Neural progenitor cell (in vitro differentiated cells): ENCODE data around the gene ZFPM1.

Source experiments
- EZH2 ChIP-seq: fragments of 200-600 bp; sonication (generic); IDR thresholded peaks from 2 replicates; pipeline ENCODE4 v1.6.1; 2017; ENCODE audit warnings: antibody characterized with exemption, mild to moderate bottlenecking, moderate library complexity
- EZH2phosphoT487 ChIP-seq: fragments of 200-600 bp; sonication (generic); IDR thresholded peaks from 2 replicates; pipeline ENCODE4 v1.6.1; 2017; ENCODE audit warnings: antibody characterized with exemption
- TF ChIP-seq, protein P1 (sequence below): fragments of 200-600 bp; sonication (generic); IDR thresholded peaks from 2 replicates; pipeline ENCODE4 v1.5.1; 2017; ENCODE audit warnings: antibody characterized with exemption, mild to moderate bottlenecking

DNA sequence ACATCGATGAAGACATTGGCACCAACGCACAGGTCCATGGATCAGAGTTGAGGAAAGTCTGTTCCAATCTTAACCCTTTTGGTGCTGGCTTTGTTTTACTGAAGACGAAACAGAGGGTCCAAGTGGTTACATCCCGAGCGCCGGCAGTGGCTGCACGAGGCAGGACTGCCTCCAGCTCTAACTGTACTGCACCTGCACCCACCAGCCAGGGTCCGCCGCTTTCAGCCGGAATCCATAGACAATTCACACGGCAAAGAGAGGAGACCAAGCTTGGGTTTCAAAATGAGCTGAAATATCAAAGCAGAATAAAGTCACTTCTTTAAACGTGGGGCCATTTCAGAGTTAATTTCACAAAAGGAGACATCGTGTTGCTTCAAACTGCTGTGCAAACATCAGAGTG lies 95.9 kb downstream of the ZFPM1 start:
- TF ChIP-seq, protein P1, sequence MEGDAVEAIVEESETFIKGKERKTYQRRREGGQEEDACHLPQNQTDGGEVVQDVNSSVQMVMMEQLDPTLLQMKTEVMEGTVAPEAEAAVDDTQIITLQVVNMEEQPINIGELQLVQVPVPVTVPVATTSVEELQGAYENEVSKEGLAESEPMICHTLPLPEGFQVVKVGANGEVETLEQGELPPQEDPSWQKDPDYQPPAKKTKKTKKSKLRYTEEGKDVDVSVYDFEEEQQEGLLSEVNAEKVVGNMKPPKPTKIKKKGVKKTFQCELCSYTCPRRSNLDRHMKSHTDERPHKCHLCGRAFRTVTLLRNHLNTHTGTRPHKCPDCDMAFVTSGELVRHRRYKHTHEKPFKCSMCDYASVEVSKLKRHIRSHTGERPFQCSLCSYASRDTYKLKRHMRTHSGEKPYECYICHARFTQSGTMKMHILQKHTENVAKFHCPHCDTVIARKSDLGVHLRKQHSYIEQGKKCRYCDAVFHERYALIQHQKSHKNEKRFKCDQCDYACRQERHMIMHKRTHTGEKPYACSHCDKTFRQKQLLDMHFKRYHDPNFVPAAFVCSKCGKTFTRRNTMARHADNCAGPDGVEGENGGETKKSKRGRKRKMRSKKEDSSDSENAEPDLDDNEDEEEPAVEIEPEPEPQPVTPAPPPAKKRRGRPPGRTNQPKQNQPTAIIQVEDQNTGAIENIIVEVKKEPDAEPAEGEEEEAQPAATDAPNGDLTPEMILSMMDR: no peak
- TF ChIP-seq EZH2 (no peak), EZH2phosphoT487 (no peak)
